ENCODE measurements around the gene NFIA. TPM values are rescaled to one million over a fixed set of nuclear protein-coding genes. Genes with fewer than 3 reads are reported as not detected.

The NFIA gene
- total and polyA plus RNA-seq, 12 donors = 15.6 to 109 (median 66.3) TPM

DNA sequence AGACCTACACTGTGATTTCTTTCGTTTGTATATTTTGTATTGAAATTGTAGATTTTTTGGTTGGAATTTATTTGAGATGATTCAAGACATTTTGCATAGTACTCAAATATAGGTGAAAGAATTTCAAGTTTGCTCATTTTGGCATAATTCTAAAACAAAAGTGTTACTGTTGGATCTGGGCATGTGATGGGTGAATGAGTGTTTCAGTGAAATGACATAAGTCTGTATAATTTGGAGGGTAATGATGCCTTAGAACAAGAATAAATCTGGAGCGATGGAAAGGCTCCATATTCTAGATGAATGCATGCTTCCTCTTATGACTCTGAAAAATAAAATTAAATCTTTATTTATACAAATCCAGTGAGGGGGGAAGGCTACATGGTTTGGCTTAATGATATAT lies 41.0 kb downstream of the NFIA start:
- peaks cover 44 to 66% of the 10 kb centered on the region in 2 donors for H3K4me1 ChIP-seq (replicated peaks in 1 of 2)

DNA sequence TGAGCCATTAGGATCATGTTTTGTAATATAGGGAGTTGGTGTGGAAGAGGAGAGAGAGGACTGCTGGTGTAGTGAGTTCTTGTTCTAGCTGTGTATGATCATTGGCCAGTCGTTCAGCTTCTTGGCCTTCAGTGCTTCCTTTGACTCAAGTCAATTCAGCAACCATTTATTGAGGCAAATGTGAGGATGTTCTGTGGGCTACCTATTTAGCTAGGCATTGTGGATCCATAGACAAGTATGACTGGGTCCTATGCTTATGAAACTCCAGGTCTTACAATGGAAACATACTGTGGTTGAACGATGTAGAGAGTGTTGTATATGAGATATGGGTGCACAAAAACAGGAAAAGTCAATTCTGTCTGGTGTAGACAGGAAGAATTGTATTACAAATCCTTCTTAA lies 41.7 kb downstream of the NFIA start:
- no peaks in the 10 kb centered on the region for H3K27me3 ChIP-seq
- peaks cover 38 to 60% of the 10 kb centered on the region in 2 donors for H3K4me1 ChIP-seq (replicated peaks in 1 of 2)
- intact Hi-C loops (cut with DNase I) = no loop called here
- H3K27ac ChIP-seq = peak overlapping the region in 1 of 5 donors; percentile 56
- DNase-seq = no peak
- H3K36me3 ChIP-seq (replicated peaks in 1 of 2) = no peaks in the 10 kb centered on the region
- TF ChIP-seq POLR2A (IDR thresholded peaks at IDR 0.05) = no peak
- TF ChIP-seq, protein P1, sequence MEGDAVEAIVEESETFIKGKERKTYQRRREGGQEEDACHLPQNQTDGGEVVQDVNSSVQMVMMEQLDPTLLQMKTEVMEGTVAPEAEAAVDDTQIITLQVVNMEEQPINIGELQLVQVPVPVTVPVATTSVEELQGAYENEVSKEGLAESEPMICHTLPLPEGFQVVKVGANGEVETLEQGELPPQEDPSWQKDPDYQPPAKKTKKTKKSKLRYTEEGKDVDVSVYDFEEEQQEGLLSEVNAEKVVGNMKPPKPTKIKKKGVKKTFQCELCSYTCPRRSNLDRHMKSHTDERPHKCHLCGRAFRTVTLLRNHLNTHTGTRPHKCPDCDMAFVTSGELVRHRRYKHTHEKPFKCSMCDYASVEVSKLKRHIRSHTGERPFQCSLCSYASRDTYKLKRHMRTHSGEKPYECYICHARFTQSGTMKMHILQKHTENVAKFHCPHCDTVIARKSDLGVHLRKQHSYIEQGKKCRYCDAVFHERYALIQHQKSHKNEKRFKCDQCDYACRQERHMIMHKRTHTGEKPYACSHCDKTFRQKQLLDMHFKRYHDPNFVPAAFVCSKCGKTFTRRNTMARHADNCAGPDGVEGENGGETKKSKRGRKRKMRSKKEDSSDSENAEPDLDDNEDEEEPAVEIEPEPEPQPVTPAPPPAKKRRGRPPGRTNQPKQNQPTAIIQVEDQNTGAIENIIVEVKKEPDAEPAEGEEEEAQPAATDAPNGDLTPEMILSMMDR (IDR thresholded peaks at IDR 0.05) = no peak
- no peak overlapping the region for H3K4me3 ChIP-seq
- 75 to 79% (median 79%) methylated on average over 2 of the region's 2 CpGs for WGBS, 4 donors
- H3K9me3 ChIP-seq (replicated peaks in 1 of 3) = no peaks in the 10 kb centered on the region

More for the DNA sequence above, 41.0 kb downstream of the NFIA start:
- H3K36me3 ChIP-seq (replicated peaks in 1 of 2) = no peaks in the 10 kb centered on the region
- H3K9me3 ChIP-seq (replicated peaks in 1 of 3) = no peaks in the 10 kb centered on the region
- no peaks in the 10 kb centered on the region for H3K27me3 ChIP-seq
- no peak overlapping the region for H3K4me3 ChIP-seq
- WGBS, 4 donors = 87 to 97% (median 92%) methylated on average over 2 of the region's 2 CpGs
- H3K27ac ChIP-seq = no peak overlapping the region
- DNase-seq = no peak
- intact Hi-C loops (cut with DNase I) = no loop called here
- TF ChIP-seq, protein P1 (IDR thresholded peaks at IDR 0.05) = no peak
- no peak for TF ChIP-seq POLR2A (IDR thresholded peaks at IDR 0.05)

DNA sequence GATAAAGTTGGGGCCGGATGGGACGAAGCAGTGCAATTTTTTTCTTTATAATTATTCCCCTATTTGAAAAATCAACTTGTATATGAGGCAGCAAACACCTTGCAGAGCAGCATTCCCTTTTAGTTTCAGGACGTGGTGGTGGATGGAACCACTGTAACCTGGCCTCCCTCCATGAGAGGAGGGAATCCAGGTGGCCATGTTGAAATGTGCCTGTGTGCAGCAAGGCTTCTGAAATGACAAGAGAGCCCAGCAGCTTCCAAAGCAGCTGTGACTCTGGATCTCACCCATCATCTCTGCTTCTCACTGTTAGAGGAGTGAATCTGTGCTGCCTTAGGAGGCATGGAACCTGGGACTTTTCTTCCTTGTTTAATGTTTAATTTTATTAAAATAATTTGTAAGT lies 42.3 kb downstream of the NFIA start:
- Histone ChIP-seq H3K9me3 (replicated peaks in 1 of 3) (no peaks in the 10 kb centered on the region), H3K36me3 (replicated peaks in 1 of 2) (no peaks in the 10 kb centered on the region), H3K4me3 (peak overlapping the region in 1 of 4 donors; percentile 8), H3K4me1 (replicated peaks in 1 of 2) (peaks cover 32 to 54% of the 10 kb centered on the region in 2 donors), H3K27ac (peak overlapping the region in 3 of 5 donors; percentile 24 to 56 (median 36)), H3K27me3 (no peaks in the 10 kb centered on the region)
- TF ChIP-seq POLR2A (IDR thresholded peaks at IDR 0.05) = no peak
- TF ChIP-seq, protein P1 (IDR thresholded peaks at IDR 0.05) = no peak
- 78 to 85% (median 80%) methylated on average over 3 of the region's 3 CpGs for WGBS, 4 donors
- intact Hi-C loops (cut with DNase I) = no loop called here
- no peak for DNase-seq

DNA sequence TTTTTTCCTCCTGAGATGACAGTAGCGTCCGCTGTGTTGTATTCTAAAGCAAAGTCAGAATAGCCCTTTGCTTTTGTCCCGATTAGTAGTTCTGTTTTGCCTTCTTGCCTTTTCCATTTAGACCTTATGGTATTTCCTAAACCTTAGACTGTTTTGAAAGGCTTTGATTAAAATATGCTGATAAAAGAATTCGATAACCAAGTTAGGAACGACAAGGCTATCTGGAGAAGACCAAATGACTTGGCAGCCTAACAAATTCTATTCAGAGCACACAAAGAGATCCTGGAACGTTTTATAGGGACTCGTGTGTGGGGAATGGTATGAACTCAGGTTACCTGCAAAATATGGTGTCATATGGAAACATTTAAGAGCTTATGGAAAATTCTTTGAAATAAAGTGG lies 42.9 kb downstream of the NFIA start:
- intact Hi-C loops (cut with DNase I) = no loop called here
- Histone ChIP-seq H3K4me3 (peak overlapping the region in 1 of 4 donors; percentile 8), H3K4me1 (replicated peaks in 1 of 2) (peaks cover 28 to 48% of the 10 kb centered on the region in 2 donors), H3K9me3 (replicated peaks in 1 of 3) (no peaks in the 10 kb centered on the region), H3K27me3 (no peaks in the 10 kb centered on the region), H3K36me3 (replicated peaks in 1 of 2) (no peaks in the 10 kb centered on the region), H3K27ac (peak overlapping the region in 4 of 5 donors; percentile 24 to 56 (median 30))
- no peak for DNase-seq
- TF ChIP-seq, protein P1 (IDR thresholded peaks at IDR 0.05) = no peak
- no peak for TF ChIP-seq POLR2A (IDR thresholded peaks at IDR 0.05)
- WGBS, 4 donors = 25 to 32% (median 28%) methylated on average over 7 of the region's 7 CpGs
